WERI-Rb-1 (cell line): ENCODE data around the gene RAI1.

Experiments used
- DNase-seq: peaks from one replicate; pipeline ENCODE4 v3.0.0-alpha.2; 2020
- H3K27ac ChIP-seq: fragments of 250-450 bp; sonication (Bioruptor Pico); 2 replicates; pipeline ENCODE4 v1.5.1; 2020; ENCODE audit warnings: mild to moderate bottlenecking, moderate library complexity
- H3K27me3 ChIP-seq: fragments of 250-450 bp; sonication (Bioruptor Pico); 2 replicates; pipeline ENCODE4 v1.5.1; 2021; ENCODE audit warnings: mild to moderate bottlenecking, low read depth, moderate library complexity; ENCODE audit not compliant: insufficient read depth, severe bottlenecking
- H3K36me3 ChIP-seq: fragments of 250-450 bp; sonication (Bioruptor Pico); 2 replicates; pipeline ENCODE4 v1.5.1; 2020; ENCODE audit warnings: mild to moderate bottlenecking, moderate library complexity
- H3K4me3 ChIP-seq: 2 replicates; pipeline ENCODE4 v1.5.1; 2011; ENCODE audit warnings: low read depth, mild to moderate bottlenecking, control low read depth, low read length
- H3K9me3 ChIP-seq: fragments of 250-450 bp; sonication (Bioruptor Pico); 2 replicates; pipeline ENCODE4 v1.5.1; 2021; ENCODE audit warnings: mild to moderate bottlenecking, moderate library complexity; ENCODE audit not compliant: severe bottlenecking
- TF ChIP-seq, protein P1 (sequence below): IDR thresholded peaks from 2 replicates; pipeline ENCODE4 v1.5.1; 2011; ENCODE audit warnings: low read depth, mild to moderate bottlenecking, control low read depth, inconsistent platforms, low read length

Gene RAI1

DNA sequence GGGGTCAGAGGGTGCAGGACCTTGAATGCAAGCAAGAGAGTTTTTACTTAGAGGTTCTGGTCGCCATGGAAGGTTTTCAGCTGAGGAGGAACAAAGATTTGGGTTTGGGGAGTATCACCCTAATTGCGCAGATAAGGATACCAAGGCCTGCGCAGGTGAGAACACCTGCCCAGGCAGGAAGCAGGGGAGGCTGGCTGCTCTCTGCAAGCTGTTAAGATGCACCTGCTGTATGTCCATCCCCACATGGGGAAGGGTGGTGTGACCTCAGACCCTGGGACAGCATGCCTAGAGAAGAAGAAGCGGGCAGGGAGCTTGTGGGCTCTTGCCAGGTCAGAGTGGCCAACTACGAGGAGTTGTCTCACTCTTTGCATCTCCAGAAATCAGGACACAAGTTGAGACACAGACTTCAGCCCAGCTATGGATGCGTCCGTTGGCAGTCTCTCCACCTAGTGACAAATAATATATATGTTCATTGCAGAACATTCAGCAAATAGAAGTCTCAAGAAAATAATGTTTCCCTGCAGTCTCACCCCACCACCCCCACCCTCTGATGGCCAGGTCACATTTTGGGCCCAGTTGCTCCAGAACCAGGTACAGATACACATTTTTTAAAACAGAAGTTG is 77.8 kb downstream of the RAI1 start:
- TF ChIP-seq, protein P1, sequence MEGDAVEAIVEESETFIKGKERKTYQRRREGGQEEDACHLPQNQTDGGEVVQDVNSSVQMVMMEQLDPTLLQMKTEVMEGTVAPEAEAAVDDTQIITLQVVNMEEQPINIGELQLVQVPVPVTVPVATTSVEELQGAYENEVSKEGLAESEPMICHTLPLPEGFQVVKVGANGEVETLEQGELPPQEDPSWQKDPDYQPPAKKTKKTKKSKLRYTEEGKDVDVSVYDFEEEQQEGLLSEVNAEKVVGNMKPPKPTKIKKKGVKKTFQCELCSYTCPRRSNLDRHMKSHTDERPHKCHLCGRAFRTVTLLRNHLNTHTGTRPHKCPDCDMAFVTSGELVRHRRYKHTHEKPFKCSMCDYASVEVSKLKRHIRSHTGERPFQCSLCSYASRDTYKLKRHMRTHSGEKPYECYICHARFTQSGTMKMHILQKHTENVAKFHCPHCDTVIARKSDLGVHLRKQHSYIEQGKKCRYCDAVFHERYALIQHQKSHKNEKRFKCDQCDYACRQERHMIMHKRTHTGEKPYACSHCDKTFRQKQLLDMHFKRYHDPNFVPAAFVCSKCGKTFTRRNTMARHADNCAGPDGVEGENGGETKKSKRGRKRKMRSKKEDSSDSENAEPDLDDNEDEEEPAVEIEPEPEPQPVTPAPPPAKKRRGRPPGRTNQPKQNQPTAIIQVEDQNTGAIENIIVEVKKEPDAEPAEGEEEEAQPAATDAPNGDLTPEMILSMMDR = no peak
- H3K36me3 ChIP-seq = peaks cover 34% of the 10 kb centered on the region
- H3K9me3 ChIP-seq = no peaks in the 10 kb centered on the region

DNA sequence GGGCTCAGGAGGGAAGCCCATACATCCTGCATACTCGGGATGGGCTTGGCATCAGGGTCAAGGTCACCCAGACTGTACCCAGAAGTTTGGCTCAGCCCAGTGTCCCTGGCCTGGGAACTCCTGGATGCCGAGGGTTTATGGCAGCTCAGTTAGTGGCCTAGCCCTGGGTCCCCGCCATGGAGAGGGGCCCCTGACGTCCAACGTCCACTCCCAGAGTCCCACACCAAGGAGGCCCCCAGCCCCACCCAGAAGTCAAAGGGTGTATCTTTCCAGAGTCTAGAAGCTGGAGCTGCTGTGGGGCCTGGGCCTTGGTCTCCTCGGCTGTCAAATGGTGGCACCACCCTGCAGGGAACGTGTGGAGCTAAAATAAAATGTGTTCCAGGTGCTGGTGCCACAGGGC is 79.1 kb downstream of the RAI1 start:
- no peaks in the 10 kb centered on the region for H3K9me3 ChIP-seq
- H3K4me3 ChIP-seq = no peak overlapping the region
- TF ChIP-seq, protein P1 = no peak
- H3K27me3 ChIP-seq = no peaks in the 10 kb centered on the region
- H3K27ac ChIP-seq = no peak overlapping the region
- H3K36me3 ChIP-seq = peaks cover 36% of the 10 kb centered on the region
- no peak for DNase-seq

More for the DNA sequence above, 77.8 kb downstream of the RAI1 start:
- DNase-seq = no peak
- Histone ChIP-seq H3K27ac (no peak overlapping the region), H3K27me3 (no peaks in the 10 kb centered on the region), H3K4me3 (no peak overlapping the region)

DNA sequence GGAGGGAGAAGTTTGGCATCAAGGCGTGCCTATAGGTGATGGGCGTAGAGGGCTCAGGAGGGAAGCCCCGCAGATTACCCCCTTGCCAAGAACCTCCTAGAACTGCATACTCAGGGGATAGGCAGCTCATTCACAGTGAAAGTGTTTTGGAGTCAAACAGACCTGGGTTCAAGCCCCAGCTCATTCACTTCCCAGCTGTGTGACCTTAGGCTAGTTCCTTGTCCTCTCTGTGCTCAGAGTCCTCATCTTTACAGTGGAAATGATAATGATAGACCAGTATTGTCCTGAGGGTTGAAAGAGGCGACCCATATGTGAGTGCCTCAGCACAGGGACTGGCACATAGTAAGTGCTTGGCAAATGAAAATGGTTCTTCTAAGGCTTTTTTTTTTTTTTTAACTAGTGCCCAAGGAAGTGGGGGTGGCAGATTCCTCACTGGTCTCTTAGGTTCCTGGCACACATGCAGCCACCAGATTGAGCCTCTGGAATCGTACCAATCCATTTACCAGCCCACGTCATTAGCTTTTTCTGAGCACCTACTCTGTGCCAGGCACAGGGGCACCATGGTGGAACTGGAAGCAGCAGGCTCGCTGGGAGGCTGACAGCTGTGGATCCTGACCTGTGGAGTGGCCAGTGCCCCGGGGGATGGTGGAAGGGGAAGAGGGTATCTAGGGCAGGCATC is 79.8 kb downstream of the RAI1 start:
- Histone ChIP-seq H3K27ac (no peak overlapping the region), H3K9me3 (no peaks in the 10 kb centered on the region), H3K4me3 (no peak overlapping the region), H3K36me3 (peaks cover 40% of the 10 kb centered on the region), H3K27me3 (no peaks in the 10 kb centered on the region)
- TF ChIP-seq, protein P1 = no peak
- no peak for DNase-seq

DNA sequence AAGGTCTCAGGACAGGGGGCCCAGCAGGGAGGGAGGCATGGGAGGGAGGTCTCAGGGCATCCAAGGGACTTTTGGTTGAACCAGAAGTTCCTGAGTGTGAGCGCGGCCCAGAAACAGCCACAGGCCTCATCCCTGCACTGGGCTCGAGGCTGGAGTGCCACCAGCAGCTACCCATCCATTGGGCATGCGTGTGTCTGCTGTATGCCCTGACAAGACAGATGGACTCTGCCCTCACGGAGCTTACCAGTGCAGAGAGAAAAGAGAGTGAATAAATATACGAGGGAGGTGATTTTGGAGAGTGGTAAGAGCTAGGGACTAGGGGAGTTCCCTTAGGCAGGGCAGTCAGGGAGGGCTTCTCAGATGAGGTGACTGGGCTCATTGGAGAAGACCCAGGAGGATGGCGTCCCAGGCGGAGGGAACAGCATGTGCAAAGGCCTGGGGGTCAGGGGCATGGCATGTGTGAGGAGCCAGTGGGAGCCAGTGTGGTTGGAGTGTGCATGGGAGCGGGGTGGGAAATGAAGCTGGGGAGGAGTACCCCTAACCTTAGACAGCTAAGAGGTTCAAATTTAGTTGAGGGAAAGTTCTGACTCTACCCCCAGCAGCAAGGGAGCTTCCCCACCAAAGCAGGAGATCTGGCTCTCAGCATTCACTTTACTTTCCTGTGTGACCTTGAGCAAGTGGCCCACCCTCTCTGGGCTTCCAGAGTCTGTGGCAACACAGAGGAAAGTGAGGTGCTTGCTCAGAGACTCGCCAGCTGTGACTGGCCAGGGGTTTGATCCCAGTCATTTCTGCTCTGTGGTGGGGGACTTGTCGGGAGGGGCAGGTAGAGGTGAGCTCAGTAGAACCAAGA is 80.9 kb downstream of the RAI1 start:
- no peak overlapping the region for H3K27ac ChIP-seq

DNA sequence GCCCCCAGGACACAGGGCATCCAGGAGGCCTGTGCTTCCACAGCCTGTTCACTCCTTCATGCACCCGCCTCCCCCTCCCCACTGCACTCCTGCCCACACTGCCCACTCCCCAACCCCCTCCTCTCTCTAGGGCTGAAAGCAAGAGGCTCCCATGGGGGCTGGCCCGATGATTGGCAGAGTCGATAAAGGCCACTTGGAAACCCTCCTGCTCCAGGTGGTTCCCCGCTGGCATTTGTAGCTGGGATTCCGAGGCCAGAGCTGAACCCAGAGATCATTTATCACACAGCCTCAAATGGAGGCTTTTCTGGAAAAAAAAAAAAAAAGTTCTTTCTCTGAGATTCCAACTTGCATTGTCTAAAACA is 81.5 kb downstream of the RAI1 start:
- no peak overlapping the region for H3K4me3 ChIP-seq
- TF ChIP-seq, protein P1 = no peak
- H3K27ac ChIP-seq = no peak overlapping the region

More for the DNA sequence above, 80.9 kb downstream of the RAI1 start:
- no peaks in the 10 kb centered on the region for H3K27me3 ChIP-seq
- H3K4me3 ChIP-seq = no peak overlapping the region
- DNase-seq = no peak
- peaks cover 35% of the 10 kb centered on the region for H3K36me3 ChIP-seq
- TF ChIP-seq, protein P1 = no peak
- no peaks in the 10 kb centered on the region for H3K9me3 ChIP-seq

More for the DNA sequence above, 81.5 kb downstream of the RAI1 start:
- Histone ChIP-seq H3K36me3 (peaks cover 35% of the 10 kb centered on the region), H3K27me3 (no peaks in the 10 kb centered on the region), H3K9me3 (no peaks in the 10 kb centered on the region)
- no peak for DNase-seq
